Activated CD8-positive, alpha-beta T cell treated with anti-CD3 and anti-CD28 coated beads for 36 hours (primary cell): ENCODE results near the gene ITCH. TPM values are rescaled to one million over a fixed set of nuclear protein-coding genes. Genes with fewer than 3 reads are reported as not detected.
"Not testable (repeated sequence)": the region's sequence is repeated elsewhere in the genome, so short reads cannot be mapped to it uniquely, and the experiment has no call there.

Experiments used
- ATAC-seq: fragments of 200-7000 bp; cut with Tn5 transposase; one replicate; pipeline ENCODE4 v1.10.0; 2021; ENCODE audit warnings: mild to moderate bottlenecking, moderate library complexity
- CTCF ChIA-PET: fragments of 350-600 bp; sonication (Branson Sonifier 250); formaldehyde crosslinking; loops from one replicate; lab custom pipeline; 2021; ENCODE audit warnings: antibody characterized with exemption; lab: Charles Lee
- POLR2A ChIA-PET: fragments of 350-600 bp; sonication (Branson Sonifier 250); formaldehyde crosslinking; loops from one replicate; lab custom pipeline; 2021; ENCODE audit warnings: antibody characterized with exemption; lab: Charles Lee
- DNase-seq: peaks from one replicate; pipeline ENCODE4 v3.0.0-alpha.2; 2020
- H3K27ac Mint-ChIP-seq: one replicate; pipeline ENCODE4 v1.8.0; 2021; ENCODE audit warnings: mild to moderate bottlenecking, mixed read lengths
- H3K27me3 Mint-ChIP-seq: one replicate; pipeline ENCODE4 v1.8.0; 2021; ENCODE audit warnings: mixed read lengths
- H3K36me3 Mint-ChIP-seq: one replicate; pipeline ENCODE4 v1.8.0; 2021; ENCODE audit warnings: low read depth, mixed read lengths
- H3K4me1 Mint-ChIP-seq: one replicate; pipeline ENCODE4 v1.8.0; 2021; ENCODE audit warnings: low read depth, mixed read lengths
- H3K4me3 Mint-ChIP-seq: one replicate; pipeline ENCODE4 v1.8.0; 2021; ENCODE audit warnings: mild to moderate bottlenecking, moderate library complexity, mixed read lengths
- H3K9me3 Mint-ChIP-seq: one replicate; pipeline ENCODE4 v1.8.0; 2021; ENCODE audit warnings: mixed read lengths
- intact Hi-C: fragments of 100-400 bp; cut with micrococcal nuclease; formaldehyde crosslinking; loops from one replicate; pipeline ENCODE4 v1.10.0; 2022
- total RNA-seq, 2 experiments: library from RNA; stranded (reverse); gene quantifications; one replicate each; pipeline ENCODE4 v1.2.3, GENCODE V29; 2021
- TF ChIP-seq, protein P1 (sequence below): fragments of 200-600 bp; IDR thresholded peaks from one replicate; pipeline ENCODE4 v1.8.0; 2022; ENCODE audit warnings: antibody characterized with exemption, mild to moderate bottlenecking

ITCH gene
- total RNA-seq, 2 experiments from 2014 or later = 46.0 to 51.8 TPM

DNA sequence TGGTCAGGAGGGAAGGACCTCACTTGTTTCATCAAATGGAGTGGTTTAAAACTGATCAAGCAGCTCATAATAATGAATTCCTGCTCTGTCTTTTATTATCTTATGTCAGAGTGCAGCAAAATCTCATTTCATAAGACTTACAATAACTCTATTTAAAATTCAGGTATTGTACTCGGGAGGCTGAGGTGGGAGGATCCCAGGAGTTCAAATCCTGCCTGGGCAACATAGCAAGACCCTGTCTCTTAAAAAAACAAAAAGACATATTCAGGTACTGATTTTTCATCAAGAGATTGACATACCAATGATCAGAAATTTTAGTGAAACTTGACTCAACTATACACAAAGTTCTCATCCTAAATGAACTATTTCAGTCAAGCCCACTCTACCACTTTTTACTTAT is 147.5 kb downstream of the ITCH start:
- intact Hi-C loops = no loop called here
- no peak overlapping the region for H3K4me3 Mint-ChIP-seq
- TF ChIP-seq, protein P1, sequence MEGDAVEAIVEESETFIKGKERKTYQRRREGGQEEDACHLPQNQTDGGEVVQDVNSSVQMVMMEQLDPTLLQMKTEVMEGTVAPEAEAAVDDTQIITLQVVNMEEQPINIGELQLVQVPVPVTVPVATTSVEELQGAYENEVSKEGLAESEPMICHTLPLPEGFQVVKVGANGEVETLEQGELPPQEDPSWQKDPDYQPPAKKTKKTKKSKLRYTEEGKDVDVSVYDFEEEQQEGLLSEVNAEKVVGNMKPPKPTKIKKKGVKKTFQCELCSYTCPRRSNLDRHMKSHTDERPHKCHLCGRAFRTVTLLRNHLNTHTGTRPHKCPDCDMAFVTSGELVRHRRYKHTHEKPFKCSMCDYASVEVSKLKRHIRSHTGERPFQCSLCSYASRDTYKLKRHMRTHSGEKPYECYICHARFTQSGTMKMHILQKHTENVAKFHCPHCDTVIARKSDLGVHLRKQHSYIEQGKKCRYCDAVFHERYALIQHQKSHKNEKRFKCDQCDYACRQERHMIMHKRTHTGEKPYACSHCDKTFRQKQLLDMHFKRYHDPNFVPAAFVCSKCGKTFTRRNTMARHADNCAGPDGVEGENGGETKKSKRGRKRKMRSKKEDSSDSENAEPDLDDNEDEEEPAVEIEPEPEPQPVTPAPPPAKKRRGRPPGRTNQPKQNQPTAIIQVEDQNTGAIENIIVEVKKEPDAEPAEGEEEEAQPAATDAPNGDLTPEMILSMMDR = no peak
- peaks cover 18% of the 10 kb centered on the region for H3K4me1 Mint-ChIP-seq
- CTCF ChIA-PET = interaction anchor here (2.1 kb wide), 1 partner anchor 198 kb away, joined by 10 read pairs; no protein-coding TSS in a partner anchor
- H3K9me3 Mint-ChIP-seq = no peaks in the 10 kb centered on the region
- H3K36me3 Mint-ChIP-seq = peaks cover 7% of the 10 kb centered on the region
- H3K27me3 Mint-ChIP-seq = no peaks in the 10 kb centered on the region
- H3K27ac Mint-ChIP-seq = no peak overlapping the region
- no peak for ATAC-seq
- no peak for DNase-seq
- POLR2A ChIA-PET = interaction anchor here (0.5 kb wide), 1 partner anchor 597 kb away, joined by 3 read pairs; no protein-coding TSS in a partner anchor

DNA sequence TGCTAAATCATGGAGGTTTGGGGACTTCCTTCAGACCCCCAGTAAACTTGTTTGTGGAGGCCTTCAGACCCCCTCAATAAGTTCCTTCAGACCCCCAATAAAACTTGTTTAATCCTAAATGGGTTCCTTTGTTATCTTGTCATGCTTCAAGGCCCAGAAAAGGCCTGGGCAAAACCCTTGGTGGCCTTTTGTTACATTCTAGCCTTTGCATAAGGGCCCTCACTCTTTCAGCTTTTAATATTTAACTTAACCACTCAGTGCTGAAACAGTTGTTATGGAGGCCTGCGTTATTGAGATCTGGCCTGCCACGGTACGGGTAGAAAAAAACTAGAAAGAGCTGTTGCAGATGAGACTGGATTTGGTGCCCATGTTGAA is 148.8 kb downstream of the ITCH start:
- DNase-seq (no peak), ATAC-seq (no peak)
- Mint-ChIP-seq H3K27me3 (no peaks in the 10 kb centered on the region), H3K9me3 (no peaks in the 10 kb centered on the region), H3K36me3 (peaks cover 4% of the 10 kb centered on the region), H3K4me3 (no peak overlapping the region), H3K4me1 (peaks cover 18% of the 10 kb centered on the region), H3K27ac (no peak overlapping the region)
- ChIA-PET POLR2A (no interaction called here), CTCF (interaction anchor here (1.3 to 1.4 kb wide), 2 partner anchors 11 to 199 kb away, joined by 9 read pairs; no protein-coding TSS in a partner anchor)
- intact Hi-C loops = no loop called here
- TF ChIP-seq, protein P1 = no peak

DNA sequence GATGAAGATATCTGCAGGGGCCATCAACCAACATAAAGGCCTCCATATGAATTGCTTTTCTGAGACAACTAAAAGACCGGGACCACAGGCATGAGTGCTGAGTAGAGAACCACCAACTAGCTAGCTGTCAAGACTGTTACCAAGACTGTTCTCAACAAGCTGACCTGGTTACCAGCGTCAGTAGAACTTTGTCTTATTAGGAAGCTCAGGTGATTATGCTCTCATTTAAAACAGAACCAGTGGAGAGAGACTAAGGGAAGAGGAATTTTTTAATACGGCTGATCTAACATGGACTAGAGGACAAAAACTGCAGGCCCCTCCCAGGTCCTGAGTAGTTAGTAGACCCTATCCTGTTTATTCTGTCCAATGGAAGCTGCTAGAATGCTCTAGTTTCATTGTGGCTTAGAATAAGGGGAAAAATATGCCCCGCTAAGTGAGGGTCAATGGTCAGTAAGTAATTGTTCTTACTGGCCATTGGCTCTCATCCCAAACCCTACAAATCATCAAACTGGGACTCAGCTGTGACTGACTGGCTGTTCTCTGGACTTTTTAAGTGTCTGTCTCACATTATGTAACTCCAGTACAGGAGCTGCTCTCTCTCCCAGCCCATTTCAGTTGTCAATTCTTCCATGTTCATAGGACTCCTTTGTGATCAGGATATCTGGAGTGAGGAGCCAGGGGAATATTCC is 149.3 kb downstream of the ITCH start:
- Mint-ChIP-seq H3K27me3 (no peaks in the 10 kb centered on the region), H3K36me3 (peaks cover 4% of the 10 kb centered on the region), H3K4me1 (peaks cover 18% of the 10 kb centered on the region), H3K9me3 (no peaks in the 10 kb centered on the region), H3K27ac (no peak overlapping the region), H3K4me3 (no peak overlapping the region)
- no peak for DNase-seq
- POLR2A ChIA-PET = no interaction called here
- TF ChIP-seq, protein P1 = no peak
- no peak for ATAC-seq
- CTCF ChIA-PET = interaction anchor here (1.3 to 1.4 kb wide), 2 partner anchors 11 to 200 kb away, joined by 9 read pairs; no protein-coding TSS in a partner anchor
- intact Hi-C loops = no loop called here

DNA sequence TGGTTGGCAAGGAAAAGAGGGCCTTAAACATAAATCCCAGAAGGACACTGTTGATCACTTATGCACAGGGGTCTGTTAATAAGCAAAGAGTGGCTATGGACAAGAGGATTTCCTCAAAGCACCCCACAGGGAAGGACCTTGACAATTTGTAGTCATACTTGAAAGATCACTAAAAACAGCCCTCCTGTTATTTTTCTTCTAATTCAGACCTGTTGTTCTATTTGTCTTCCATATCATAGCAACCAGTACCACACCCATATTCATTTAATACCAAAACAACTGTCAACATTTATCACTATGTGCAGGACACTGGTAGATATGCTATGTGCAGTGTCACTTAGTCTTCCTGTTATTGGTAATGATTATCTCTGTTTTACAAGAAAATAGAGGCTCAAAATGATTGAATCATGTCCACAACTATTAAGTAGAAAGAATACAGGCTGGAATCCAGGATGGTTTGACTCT is 149.9 kb downstream of the ITCH start:
- H3K4me3 Mint-ChIP-seq = no peak overlapping the region
- H3K27ac Mint-ChIP-seq = no peak overlapping the region
- intact Hi-C loops = no loop called here

DNA sequence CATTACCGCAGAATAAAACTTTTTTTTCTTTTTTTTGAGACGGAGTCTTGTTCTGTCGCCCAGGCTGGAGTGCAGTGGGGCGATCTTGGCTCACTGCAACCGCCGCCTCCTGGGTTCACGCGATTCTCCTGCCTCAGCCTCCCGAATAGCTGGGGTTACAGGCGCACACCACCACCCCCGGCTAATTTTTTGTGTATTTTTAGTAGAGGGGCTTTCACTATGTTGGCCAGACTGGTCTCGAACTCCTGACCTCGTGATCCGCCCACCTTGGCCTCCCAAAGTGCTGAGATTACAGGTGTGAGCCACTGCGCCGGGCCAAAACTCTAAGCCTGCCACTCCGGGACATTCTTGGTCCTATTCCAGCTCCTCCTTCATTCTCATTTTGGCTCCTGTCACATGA is 151.0 kb downstream of the ITCH start:
- ChIA-PET CTCF (interaction anchor here (6.2 kb wide), 1 partner anchor 201 kb away, joined by 114 read pairs; no protein-coding TSS in a partner anchor), POLR2A (interaction anchor here (0.7 kb wide), 1 partner anchor 212 kb away, joined by 4 read pairs; no protein-coding TSS in a partner anchor)
- H3K9me3 Mint-ChIP-seq, H3K36me3 Mint-ChIP-seq, DNase-seq, H3K27me3 Mint-ChIP-seq, H3K27ac Mint-ChIP-seq, ATAC-seq, intact Hi-C loops: not testable (repeated sequence)
- H3K4me1 Mint-ChIP-seq = peaks cover 31% of the 10 kb centered on the region
- peak overlapping the region; percentile 98 for H3K4me3 Mint-ChIP-seq

More for the DNA sequence above, 149.9 kb downstream of the ITCH start:
- POLR2A ChIA-PET = no interaction called here
- CTCF ChIA-PET = interaction anchor here (1.4 to 6.2 kb wide), 2 partner anchors 10 to 200 kb away, joined by 9 to 114 read pairs; no protein-coding TSS in a partner anchor
- Mint-ChIP-seq H3K36me3 (peaks cover 5% of the 10 kb centered on the region), H3K9me3 (no peaks in the 10 kb centered on the region), H3K4me1 (peaks cover 22% of the 10 kb centered on the region), H3K27me3 (no peaks in the 10 kb centered on the region)
- TF ChIP-seq, protein P1 = no peak
- no peak for ATAC-seq
- no peak for DNase-seq
